ENCODE measurements around the gene PIEZO1. TPM values are rescaled to one million over a fixed set of nuclear protein-coding genes. Genes with fewer than 3 reads are reported as not detected.

PIEZO1 gene
- total RNA-seq, 1 experiment from 2014 or later, result 71.1 TPM

DNA sequence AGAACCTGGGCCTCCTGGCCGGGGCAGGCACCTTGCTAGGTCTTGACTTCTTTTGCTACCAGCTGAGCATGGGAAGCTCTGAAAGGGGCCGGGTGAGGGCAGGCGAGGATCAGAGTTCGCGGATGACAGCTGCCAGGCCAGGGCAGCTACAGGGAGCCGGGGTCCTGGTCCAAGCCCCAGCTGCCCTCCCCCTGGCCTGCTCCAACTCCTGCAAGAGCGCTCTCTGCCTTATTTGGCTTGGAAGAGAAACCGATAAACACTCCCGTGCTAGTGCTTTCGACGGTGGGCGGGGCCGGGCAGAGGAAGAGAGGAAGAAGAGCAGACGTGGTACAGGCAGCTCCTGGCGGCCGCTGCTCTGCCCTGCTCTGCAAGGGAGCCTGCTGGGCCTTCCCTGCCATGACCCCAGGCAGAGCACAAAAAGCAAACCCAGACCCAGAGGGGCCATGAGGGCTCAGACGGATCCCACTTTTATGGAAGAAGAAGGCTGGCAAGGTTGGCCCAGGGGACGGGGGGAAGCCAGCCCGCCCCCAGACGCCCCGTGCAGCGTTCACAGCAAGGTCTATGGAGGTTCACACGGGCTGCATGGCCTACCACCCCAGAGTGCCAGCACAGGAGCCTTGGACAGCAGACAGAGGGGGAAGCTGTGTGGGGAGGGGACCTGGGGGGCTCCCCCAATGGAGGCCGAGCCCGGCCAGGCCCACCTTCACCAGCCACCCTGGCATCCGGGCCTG lies 25.6 kb downstream of the PIEZO1 start:
- Histone ChIP-seq H4K20me1 (ENCODE audit: control insufficient read depth, insufficient read depth, insufficient read length) (no peaks in the 10 kb centered on the region), H3K4ac (ENCODE audit: low read depth, low read length) (no peak overlapping the region), H3K23ac (ENCODE audit: insufficient read length, low read depth, low read length) (no peak overlapping the region), H2BK15ac (ENCODE audit: low read depth, low read length) (no peak overlapping the region), H2AK5ac (ENCODE audit: insufficient read length, low read length) (no peak overlapping the region), H3K9ac (ENCODE audit: extremely low read depth, insufficient read length, low read length) (no peak overlapping the region), H4K8ac (replicated peaks; ENCODE audit: insufficient read length, low read depth, low read length) (no peak overlapping the region), H3T11ph (ENCODE audit: low read length) (no peak overlapping the region), H4K91ac (ENCODE audit: insufficient read length, low read depth, low read length) (no peak overlapping the region), H3K27me3 (ENCODE audit: insufficient read depth, low read length) (no peaks in the 10 kb centered on the region), H3K9me3 (ENCODE audit: control insufficient read depth, low read depth, low read length) (no peaks in the 10 kb centered on the region), H2BK120ac (ENCODE audit: low read depth, low read length, poor library complexity, severe bottlenecking) (no peak overlapping the region), H2BK20ac (ENCODE audit: low read depth, low read length, poor library complexity, severe bottlenecking) (no peak overlapping the region), H3K56ac (ENCODE audit: insufficient read length, low read depth, low read length) (no peak overlapping the region), H4K5ac (ENCODE audit: insufficient read length, low read depth, low read length) (no peak overlapping the region), H2BK5ac (ENCODE audit: insufficient read length, low read length) (no peak overlapping the region), H3K23me2 (ENCODE audit: insufficient read length, low read depth, low read length, poor library complexity, severe bottlenecking) (no peaks in the 10 kb centered on the region), H3K79me2 (ENCODE audit: insufficient read depth, low read length) (no peaks in the 10 kb centered on the region), H2BK12ac (ENCODE audit: insufficient read length, low read depth, low read length) (no peak overlapping the region), H3K4me2 (ENCODE audit: insufficient read depth, insufficient read length, low read length) (no peak overlapping the region), H3K79me1 (ENCODE audit: insufficient read depth, low read depth, low read length, poor library complexity, severe bottlenecking) (peaks cover 3% of the 10 kb centered on the region), H3K18ac (ENCODE audit: insufficient read length, low read depth, low read length) (peak overlapping the region; percentile 27), H3K4me1 (ENCODE audit: insufficient read depth, low read length) (peaks cover 8% of the 10 kb centered on the region; the same call in 1 of the 2 replicates), H3K14ac (ENCODE audit: insufficient read depth, low read length) (peak overlapping the region; percentile 57), H3K27ac (ENCODE audit: insufficient read length, low read depth, low read length) (no peak overlapping the region), H2AFZ (ENCODE audit: low read length) (no peak overlapping the region)
- Mint-ChIP-seq H3K27ac (peak overlapping the region; percentile 65 to 90 (median 86); a peak in 5 of 7 replicates), H3K4me3 (peak overlapping the region in 1 of 2 experiments; percentile 38; a peak in 1 of 5 replicates), H3K27me3 (ENCODE audit: low read depth) (no peaks in the 10 kb centered on the region), H3K9me3 (no peaks in the 10 kb centered on the region; a peak in 1 of 5 replicates), H3K36me3 (ENCODE audit: insufficient read depth in 1 of 3, low read depth in 3 of 3) (no peaks in the 10 kb centered on the region), H3K4me1 (peaks cover 31 to 57% of the 10 kb centered on the region in 2 experiments)
- TF ChIP-seq, protein P1, sequence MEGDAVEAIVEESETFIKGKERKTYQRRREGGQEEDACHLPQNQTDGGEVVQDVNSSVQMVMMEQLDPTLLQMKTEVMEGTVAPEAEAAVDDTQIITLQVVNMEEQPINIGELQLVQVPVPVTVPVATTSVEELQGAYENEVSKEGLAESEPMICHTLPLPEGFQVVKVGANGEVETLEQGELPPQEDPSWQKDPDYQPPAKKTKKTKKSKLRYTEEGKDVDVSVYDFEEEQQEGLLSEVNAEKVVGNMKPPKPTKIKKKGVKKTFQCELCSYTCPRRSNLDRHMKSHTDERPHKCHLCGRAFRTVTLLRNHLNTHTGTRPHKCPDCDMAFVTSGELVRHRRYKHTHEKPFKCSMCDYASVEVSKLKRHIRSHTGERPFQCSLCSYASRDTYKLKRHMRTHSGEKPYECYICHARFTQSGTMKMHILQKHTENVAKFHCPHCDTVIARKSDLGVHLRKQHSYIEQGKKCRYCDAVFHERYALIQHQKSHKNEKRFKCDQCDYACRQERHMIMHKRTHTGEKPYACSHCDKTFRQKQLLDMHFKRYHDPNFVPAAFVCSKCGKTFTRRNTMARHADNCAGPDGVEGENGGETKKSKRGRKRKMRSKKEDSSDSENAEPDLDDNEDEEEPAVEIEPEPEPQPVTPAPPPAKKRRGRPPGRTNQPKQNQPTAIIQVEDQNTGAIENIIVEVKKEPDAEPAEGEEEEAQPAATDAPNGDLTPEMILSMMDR (conservative IDR thresholded peaks at IDR 0.05), result peak; percentile 31; the same call in 1 of the 3 replicates
- WGBS (ENCODE audit: extremely low coverage, insufficient read length, low lambda C conversion rate), result no CpG with 5 or more reads among the region's 26 CpGs
- DNase-seq, result peak; percentile 78
